Activated T-cell treated with anti-CD3 and anti-CD28 coated beads for 24 hours (primary cell): ENCODE measurements around the gene HTR3D.
"Not testable (repeated sequence)": the region's sequence is repeated elsewhere in the genome, so short reads cannot be mapped to it uniquely, and the experiment has no call there.

Experiments used
- DNase-seq: peaks from one replicate; pipeline ENCODE4 v3.0.0-alpha.2; 2020; ENCODE audit warnings: low read depth

HTR3D gene

GRCh38 chr3:184031187-184031792 lies at the start of gene HTR3D:
HTR3D (plus strand) TSS chr3:184031742; CDS start chr3:184031742, 0 bp downstream.
- DNase-seq = no peak

- no peak for DNase-seq
Observed at GRCh38 chr3:183981990-183982644, 49.4 kb upstream of the HTR3D start.

GRCh38 chr3:183984127-183984740 lies 47.3 kb upstream of the HTR3D start:
- no peak for DNase-seq

GRCh38 chr3:183984749-183985729 lies 46.5 kb upstream of the HTR3D start:
- DNase-seq = no peak

GRCh38 chr3:183987000-183987600 lies 44.4 kb upstream of the HTR3D start:
- DNase-seq = no peak

GRCh38 chr3:183988216-183988790 lies 43.2 kb upstream of the HTR3D start:
- DNase-seq = no peak

GRCh38 chr3:183991403-183991802 lies 40.1 kb upstream of the HTR3D start:
- DNase-seq = no peak

GRCh38 chr3:184001761-184002160 lies 29.8 kb upstream of the HTR3D start:
- DNase-seq = no peak

GRCh38 chr3:184002469-184002868 lies 29.1 kb upstream of the HTR3D start:
- no peak for DNase-seq

- no peak for DNase-seq
Observed at GRCh38 chr3:184003187-184003967, 28.2 kb upstream of the HTR3D start.

- DNase-seq = no peak
Observed at GRCh38 chr3:184004476-184004875, 27.1 kb upstream of the HTR3D start.

GRCh38 chr3:184005941-184006507 lies 25.5 kb upstream of the HTR3D start:
- no peak for DNase-seq

GRCh38 chr3:184007143-184007813 lies 24.3 kb upstream of the HTR3D start:
- DNase-seq = not testable (repeated sequence)

GRCh38 chr3:184008161-184008560 lies 23.4 kb upstream of the HTR3D start:
- no peak for DNase-seq

- no peak for DNase-seq
Observed at GRCh38 chr3:184011230-184011876, 20.2 kb upstream of the HTR3D start.

- DNase-seq = no peak
Observed at GRCh38 chr3:184011937-184012889, 19.3 kb upstream of the HTR3D start.

GRCh38 chr3:184015381-184016019 lies 16.0 kb upstream of the HTR3D start:
- no peak for DNase-seq

GRCh38 chr3:184016169-184016570 lies 15.4 kb upstream of the HTR3D start:
- DNase-seq = no peak
